ENCODE results near the gene CDK17.

The CDK17 gene

GRCh38 chr12:96265836-96266235 lies 134.4 kb downstream of the CDK17 start:
- no peak for TF ChIP-seq CTCF (IDR thresholded peaks at IDR 0.05; ENCODE audit: low read depth, low read length)
- in situ Hi-C loops (cut with HindIII; ENCODE audit: low sequenced_read_pairs): no loop called here
- DNase-seq (ENCODE audit: low read depth, low spot score): no peak
- no peak overlapping the region for H3K4me3 ChIP-seq (ENCODE audit: low read depth, low read length)

GRCh38 chr12:96265400-96265799 lies 134.8 kb downstream of the CDK17 start:
- H3K4me3 ChIP-seq (ENCODE audit: low read depth, low read length): no peak overlapping the region
- in situ Hi-C loops (cut with HindIII; ENCODE audit: low sequenced_read_pairs): no loop called here
- DNase-seq (ENCODE audit: low read depth, low spot score): no peak
- TF ChIP-seq CTCF (IDR thresholded peaks at IDR 0.05; ENCODE audit: low read depth, low read length): no peak

- in situ Hi-C loops (cut with HindIII; ENCODE audit: low sequenced_read_pairs): no loop called here
- H3K4me3 ChIP-seq (ENCODE audit: low read depth, low read length): no peak overlapping the region
- no peak for TF ChIP-seq CTCF (IDR thresholded peaks at IDR 0.05; ENCODE audit: low read depth, low read length)
- peak; percentile 20 for DNase-seq (ENCODE audit: low read depth, low spot score)
These were observed 136.8 kb downstream of the CDK17 start for GRCh38 chr12:96263449-96263902.

GRCh38 chr12:96261557-96261956 lies 138.7 kb downstream of the CDK17 start:
- no peak for TF ChIP-seq CTCF (IDR thresholded peaks at IDR 0.05; ENCODE audit: low read depth, low read length)
- H3K4me3 ChIP-seq (ENCODE audit: low read depth, low read length): no peak overlapping the region
- DNase-seq (ENCODE audit: low read depth, low spot score): no peak
- in situ Hi-C loops (cut with HindIII; ENCODE audit: low sequenced_read_pairs): no loop called here

GRCh38 chr12:96260644-96261043 lies 139.6 kb downstream of the CDK17 start:
- no peak overlapping the region for H3K4me3 ChIP-seq (ENCODE audit: low read depth, low read length)
- DNase-seq (ENCODE audit: low read depth, low spot score): no peak
- TF ChIP-seq CTCF (IDR thresholded peaks at IDR 0.05; ENCODE audit: low read depth, low read length): no peak
- in situ Hi-C loops (cut with HindIII; ENCODE audit: low sequenced_read_pairs): no loop called here

GRCh38 chr12:96260231-96260630 lies 140.0 kb downstream of the CDK17 start:
- H3K4me3 ChIP-seq (ENCODE audit: low read depth, low read length): no peak overlapping the region
- no peak for DNase-seq (ENCODE audit: low read depth, low spot score)
- in situ Hi-C loops (cut with HindIII; ENCODE audit: low sequenced_read_pairs): no loop called here
- TF ChIP-seq CTCF (IDR thresholded peaks at IDR 0.05; ENCODE audit: low read depth, low read length): no peak
